ENCODE data around the gene TSR3.

The TSR3 gene

DNA sequence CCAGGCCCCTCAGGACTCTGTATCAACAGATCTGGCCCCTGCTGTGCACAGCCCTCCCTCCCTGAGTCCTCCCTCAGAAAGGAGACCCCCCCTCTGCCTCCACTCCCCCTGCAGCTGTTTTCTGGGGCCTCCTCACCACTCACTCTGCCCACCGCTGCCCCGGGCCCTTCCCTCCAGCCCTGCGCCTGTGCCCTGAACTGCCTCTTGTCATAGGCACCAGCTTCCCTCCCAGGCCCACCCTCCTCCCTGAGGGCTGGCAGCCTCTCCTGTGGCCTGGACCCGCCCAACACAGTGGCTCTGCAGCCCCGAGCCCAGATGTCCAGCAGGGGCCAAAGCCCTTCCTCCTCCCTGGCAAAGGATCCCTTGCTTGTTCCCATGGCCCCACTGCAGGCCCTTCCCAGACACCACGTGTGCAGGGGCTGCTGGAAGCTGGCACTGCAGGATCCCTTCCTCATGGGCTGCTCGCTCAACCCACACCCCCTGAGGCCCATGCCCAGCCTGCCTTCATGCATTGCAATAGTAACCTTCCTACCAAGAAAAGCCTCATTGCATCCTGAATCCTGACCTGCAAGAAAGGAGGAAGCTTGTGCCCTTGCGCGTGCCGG lies 25.8 kb upstream of the TSR3 start:
- DNase-seq (ENCODE audit: low read depth): no peak

DNA sequence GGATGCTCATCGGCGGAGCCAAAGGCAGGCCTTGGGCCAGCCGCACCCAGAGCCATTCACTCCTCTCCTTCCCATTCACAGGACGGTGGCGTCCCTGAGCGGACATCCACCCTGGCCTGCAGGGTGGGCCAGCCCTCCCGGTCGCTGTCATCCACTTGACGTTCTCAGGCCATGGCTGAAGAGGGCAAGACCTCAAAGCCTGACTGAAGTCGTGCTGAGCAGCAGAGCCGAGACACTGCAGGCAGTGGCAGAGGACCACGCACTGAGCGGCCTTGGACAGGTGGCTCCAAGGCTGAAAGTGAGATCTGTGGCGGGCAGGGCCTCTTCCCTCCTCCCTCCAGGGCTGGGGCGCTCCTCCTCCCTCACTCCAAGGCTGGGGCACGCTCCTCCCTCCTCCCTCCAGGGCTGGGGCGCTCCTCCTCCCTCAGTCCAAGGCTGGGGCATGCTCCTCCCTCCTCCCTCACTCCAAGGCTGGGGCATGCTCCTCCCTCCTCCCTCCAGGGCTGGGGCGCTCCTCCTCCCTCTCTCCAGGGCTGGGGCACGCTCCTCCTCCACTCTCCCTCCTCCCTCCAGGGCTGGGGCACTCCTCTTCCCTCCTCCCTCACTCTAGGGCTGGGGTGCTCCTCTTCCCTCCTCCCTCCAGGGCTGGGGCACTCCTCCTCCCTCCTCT lies 24.2 kb upstream of the TSR3 start:
- no peak for DNase-seq (ENCODE audit: low read depth)

DNA sequence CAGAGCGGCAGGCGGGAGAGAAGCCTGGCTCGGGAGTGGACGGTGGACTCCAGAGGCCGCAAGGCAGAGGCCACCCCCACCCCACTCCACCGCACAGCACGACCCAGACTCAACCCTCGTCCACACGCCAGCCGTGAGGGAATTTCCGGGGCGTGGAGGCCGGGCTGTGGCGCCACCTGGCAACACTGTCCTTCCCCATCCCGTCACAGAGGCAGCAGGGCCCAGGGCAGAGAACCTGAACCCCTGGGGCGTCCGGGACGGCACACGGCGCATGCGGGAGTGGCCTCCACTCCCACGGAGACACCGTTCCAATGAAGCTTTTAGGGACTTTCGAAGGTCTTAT lies 23.6 kb upstream of the TSR3 start:
- DNase-seq (ENCODE audit: low read depth): no peak

DNA sequence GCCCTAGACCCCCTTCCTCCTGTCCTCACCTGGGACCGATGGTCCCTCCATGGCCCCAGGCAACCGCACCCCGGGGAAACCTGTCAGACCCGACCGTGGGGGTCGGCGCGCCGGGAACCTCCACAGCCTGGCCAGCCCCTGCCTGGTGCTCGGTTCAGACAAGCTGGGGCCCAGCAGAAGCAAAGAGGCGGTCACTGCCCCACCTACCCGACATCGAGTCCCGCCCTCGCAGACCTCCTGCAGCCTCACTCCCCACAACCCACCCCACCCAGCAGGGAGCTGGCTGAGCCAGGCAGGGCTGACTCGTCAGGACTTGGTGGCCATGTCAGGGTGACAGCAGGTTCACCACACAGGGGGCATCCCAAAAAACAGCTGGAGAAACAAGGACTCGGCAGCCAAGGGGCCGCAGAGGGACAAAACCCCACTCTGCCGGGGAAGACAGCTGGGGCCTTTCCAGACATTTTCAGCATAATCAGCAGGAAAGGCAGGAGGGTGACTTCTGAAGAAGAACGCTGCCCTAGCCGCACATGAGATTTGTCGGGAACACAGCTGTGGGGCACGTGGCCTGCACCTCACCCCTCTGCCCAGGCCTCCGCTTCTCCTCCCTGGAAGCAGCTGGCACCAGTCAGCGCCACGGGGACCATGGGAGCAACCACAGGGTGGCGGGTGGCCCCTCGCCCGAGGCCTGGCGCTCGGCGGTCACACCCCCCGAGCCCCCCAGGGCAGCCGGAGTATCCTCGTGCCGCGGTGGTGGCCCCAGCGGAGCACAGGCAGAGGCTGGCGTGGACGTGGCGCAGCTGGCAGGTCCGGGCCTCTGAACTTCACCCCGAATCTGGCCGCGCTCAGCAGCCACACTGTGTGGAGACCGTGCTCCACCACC lies 23.0 kb upstream of the TSR3 start:
- no peak for DNase-seq (ENCODE audit: low read depth)

DNA sequence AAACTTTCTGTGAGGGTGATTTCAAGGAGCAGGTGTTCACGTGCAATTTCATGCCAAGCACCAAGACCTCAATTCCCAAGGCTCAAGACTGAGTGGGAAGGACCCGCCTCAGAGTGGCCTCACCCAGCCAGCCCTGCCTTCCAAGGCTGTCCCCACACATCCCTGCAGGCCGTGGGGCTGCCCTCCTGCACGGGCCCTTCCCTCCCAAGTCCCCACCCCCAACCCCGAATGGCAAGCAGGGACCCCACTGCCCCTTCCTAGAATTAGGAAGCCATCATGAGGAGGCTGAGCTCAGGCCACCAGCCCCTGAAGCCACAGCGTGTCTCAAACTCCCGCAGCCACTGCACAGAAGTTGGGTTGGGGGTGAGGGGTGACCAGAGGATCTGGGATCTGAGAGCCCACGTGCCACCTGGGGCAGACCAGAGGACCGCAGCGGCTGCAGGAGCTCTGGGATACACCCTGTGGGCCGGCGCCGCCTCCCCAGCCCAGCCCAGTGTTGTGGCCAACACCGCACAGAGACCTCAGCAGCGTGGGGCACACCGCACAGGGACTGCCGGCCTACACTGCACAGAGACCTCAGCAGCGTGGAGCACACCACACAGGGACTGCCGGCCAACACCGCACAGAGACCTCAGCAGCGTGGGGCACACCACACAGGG lies 20.7 kb upstream of the TSR3 start:
- DNase-seq (ENCODE audit: low read depth): no peak

DNA sequence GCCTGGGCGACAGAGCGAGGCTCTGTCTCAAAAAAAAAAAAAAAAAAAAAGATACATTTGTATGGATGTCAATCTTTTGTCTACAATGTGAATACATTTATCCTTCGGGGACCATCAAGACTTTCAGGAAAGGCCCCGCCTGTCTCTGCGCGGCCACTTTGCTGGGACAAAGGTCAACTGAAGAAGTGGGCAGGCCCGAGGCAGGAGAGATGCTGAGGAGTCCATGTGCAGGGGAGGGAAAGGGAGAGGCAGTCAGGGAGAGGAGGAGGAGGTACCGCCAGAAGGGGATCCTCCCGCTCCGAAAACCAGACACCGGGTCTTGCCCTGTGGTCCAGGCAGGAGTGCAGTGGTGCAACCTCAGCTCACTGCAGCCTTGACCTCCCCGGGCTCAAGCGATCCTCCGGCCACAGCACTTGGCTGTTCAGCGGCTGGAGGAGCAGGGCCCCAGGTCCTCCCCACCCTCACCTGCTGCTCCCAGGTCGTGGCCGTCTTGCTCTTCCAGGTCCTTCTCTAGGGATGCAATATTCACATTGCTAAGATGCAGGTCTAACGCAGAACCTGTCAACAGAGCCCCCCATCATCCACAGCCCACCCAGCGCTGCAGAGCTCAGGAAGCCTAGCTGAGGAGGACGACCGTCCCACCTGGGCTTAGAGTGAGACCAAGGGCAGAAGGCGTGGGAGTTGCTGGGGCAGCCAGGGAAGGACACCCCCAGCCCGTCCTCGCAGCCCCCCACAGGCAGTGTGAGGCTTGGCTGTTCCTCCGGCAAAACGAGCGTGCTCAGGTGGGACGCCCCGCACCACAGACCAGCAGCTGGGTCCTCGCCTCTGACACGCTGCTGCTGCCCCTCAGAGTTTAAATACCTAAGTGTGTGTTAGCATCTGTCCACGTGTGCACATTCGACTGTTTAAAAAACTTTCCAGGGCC lies 19.6 kb upstream of the TSR3 start:
- DNase-seq (ENCODE audit: low read depth): no peak

DNA sequence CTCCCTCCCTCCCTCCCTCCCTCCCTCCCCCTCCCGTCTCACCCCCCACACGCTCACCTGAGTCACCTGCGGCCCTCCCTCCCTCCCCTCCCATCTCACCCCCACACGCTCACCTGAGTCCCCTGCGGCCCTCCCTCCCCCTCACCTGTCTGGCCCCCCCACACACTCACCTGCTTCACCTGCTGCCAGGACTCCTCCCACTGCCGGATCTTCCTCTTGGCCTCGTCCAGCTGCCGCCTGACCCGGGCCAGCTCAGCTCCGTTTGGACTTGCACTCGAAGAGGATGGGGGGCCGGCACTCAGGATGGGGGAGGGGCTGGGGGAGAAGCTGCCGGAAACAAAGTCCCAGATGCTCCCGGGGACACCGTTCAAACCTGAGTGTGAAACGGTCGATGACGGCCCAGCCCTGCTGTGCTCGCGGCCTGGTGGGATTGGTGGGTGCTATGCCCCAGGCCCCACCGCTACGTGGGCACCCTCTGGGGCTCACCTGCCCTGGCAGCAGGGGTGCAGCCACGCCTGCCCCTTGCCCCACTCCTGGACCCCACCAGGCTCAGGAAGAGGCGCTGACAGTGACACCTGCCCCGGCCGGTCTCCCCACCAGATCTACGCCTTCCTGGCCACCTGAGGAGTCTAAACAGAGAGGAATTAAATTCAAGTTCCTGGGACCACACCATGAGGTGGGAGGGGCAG lies 16.0 kb upstream of the TSR3 start:
- no peak for DNase-seq (ENCODE audit: low read depth)

DNA sequence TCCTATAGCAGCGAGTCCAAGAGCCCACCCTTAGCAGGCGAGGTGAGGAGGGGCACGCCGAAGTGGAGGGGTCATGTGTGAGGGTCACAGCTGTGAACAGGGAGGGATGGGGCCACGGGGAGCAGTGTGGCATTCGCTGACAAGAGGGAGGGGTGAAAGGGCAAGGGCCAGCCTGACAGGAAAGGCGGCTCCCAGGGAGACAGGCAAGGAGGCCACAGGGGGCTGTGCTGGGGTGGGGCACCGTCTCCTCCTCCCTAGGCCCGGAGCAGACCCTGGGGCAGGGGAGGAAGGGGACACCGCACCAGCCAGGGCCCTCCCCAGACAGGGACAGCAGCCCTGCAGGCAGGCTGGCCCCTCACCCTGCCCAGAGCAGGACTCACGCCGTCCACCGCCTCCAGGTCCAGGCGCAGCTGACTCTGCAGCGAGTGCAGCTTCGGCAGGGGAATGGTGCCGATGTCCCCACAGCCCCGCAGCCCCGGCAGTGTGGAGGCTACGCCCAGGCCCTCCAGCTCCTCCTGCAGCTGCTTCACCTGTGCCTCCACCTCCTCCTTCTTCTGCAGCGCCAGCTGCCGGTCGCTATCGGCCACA lies 15.1 kb upstream of the TSR3 start:
- DNase-seq (ENCODE audit: low read depth): no peak

DNA sequence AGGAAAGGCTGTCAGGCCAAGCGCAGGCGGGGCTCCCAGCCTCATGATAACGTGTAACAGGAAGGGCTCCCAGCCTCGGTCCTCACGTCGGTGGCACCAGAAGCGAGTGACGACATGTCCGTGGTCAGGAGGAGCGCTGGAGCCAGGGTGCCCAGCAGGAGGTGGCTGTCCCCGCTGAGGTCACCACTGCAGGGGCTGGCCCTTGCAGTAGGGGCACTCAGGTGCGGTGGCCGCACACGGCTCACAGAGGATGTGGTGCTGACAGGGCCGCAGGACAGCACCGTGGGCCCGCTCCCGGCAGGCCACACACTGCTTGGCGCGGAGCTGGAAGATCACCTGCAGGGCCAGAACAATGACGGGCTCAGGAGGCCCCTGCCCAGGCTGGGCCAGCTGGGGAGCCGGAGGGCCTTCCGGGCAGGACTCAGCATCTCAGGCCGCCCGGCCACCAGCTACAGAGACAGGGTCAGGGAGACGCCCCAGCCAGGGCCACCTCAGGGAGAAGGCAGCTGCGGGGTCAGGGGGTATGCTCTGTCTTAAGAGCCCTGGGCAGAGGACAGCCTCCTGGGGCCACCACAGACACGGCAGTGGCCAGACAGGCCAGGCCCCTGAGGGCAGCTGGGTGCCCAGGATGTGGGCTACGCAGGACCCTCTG lies 14.5 kb upstream of the TSR3 start:
- no peak for DNase-seq (ENCODE audit: low read depth)

DNA sequence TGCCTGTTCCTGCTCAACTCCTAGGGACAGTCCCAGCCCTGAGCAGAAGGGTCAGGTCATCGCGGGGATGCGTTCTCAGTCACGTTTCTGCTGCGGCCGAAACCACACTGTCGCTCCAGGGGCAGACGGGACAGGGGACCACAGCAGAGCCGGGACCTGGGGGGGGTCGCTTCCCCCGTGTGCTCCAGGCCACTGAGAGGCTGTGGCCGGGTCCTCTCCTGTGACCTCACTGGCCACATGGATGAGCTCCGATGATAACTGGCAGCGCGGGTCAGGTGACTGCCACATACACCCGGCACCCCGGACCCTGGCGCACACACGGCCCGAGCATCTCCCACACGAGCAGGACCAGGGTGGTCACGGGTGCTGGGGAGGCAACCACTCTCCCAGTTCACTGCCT lies 12.8 kb upstream of the TSR3 start:
- DNase-seq (ENCODE audit: low read depth): no peak

DNA sequence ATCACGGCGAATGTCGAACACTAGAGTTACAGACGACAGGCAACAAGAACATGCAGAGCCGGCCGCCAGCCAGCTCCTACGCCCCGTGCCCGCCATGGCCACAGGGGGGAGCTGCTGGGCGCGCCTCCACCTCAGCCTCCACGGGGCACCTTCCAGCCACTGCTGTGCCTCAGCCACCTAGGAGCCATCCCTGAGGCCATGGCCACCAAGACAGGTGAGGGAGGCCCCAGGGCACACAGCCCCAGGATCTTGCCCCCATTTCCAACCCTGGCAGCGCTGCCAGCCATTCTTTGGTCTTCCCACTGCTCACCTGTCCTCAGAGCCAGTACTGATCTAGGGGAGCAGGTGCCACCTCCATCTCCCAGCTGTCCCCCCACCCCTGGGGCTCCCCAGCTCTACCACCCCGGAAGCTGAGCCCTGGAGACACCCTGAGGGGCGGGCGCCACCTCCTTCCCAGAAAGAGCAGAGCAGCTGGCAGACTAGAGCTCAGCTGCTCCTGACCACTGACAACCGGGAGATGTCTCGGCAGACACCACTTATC lies 11.9 kb upstream of the TSR3 start:
- no peak for DNase-seq (ENCODE audit: low read depth)

DNA sequence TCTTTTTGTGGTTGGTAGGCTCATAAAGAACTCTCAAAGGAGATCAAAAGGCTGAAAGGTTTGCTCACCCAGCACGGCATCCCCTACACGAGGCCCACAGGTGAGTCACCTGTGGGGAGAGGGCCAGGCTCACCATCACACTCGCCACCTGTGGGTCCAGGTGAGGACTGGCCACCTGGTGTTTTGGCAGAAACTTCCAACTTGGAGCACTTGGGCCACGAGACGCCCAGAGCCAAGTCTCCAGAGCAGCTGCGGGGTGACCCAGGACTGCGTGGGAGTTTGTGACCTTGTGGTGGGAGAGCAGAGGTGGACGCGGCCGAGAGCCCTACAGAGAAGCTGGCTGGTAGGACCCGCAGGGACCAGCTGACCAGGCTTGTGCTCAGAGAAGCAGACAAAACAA lies 11.1 kb upstream of the TSR3 start:
- DNase-seq (ENCODE audit: low read depth): no peak

DNA sequence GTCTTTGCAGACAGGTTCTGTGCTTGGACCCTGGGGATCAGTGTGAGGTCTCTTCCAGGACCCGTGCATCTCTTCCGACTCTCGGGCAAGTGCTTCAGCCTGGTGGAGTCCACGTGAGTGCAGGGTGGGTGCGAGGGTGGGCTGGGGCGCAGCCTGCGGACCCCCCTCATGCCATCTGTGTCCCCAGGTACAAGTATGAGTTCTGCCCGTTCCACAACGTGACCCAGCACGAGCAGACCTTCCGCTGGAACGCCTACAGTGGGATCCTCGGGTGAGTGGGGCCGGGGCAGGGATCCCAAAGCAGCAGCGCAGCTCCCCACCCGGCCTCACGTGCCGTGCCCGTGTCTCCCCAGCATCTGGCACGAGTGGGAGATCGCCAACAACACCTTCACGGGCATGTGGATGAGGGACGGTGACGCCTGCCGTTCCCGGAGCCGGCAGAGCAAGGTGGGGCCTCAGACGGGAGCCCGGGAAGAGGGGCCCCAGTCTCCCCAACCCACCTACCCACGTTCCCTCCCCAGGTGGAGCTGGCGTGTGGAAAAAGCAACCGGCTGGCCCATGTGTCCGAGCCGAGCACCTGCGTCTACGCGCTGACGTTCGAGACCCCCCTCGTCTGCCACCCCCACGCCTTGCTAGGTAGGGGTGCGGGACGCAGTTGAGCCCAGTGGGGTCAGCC lies 10.1 kb upstream of the TSR3 start:
- no peak for DNase-seq (ENCODE audit: low read depth)

DNA sequence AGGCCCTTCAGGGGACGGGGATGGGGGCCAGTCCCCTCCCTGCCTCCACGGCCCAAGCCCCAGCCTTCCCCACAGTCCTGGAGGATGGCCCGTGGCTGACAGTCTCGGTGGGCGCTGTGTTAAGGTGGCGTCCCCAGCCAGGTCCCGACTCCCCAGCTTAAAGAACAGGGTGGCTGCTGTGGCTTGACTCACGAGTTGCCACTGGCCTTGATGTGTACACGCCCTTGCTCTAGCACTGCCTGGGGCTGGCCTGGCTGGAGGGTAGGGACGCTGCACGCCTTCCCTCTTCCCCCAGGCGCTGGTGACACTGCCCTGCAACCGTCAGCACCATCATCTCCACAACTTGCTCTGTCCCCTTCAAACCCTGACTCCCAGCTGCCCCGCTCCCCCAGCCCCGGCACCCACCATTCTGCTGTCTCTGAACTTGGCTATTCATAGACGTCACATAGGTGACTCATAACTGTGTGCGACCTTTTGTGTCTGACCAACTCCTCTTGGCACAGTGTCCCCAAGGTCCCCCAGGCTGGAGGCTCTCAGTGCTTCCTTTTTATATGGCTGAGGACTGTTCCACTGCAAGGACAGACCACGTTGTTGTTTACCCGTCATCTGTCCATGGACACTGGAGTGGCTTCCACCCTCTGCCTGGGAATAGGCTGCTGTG lies 6.4 kb upstream of the TSR3 start:
- DNase-seq (ENCODE audit: low read depth): no peak

DNA sequence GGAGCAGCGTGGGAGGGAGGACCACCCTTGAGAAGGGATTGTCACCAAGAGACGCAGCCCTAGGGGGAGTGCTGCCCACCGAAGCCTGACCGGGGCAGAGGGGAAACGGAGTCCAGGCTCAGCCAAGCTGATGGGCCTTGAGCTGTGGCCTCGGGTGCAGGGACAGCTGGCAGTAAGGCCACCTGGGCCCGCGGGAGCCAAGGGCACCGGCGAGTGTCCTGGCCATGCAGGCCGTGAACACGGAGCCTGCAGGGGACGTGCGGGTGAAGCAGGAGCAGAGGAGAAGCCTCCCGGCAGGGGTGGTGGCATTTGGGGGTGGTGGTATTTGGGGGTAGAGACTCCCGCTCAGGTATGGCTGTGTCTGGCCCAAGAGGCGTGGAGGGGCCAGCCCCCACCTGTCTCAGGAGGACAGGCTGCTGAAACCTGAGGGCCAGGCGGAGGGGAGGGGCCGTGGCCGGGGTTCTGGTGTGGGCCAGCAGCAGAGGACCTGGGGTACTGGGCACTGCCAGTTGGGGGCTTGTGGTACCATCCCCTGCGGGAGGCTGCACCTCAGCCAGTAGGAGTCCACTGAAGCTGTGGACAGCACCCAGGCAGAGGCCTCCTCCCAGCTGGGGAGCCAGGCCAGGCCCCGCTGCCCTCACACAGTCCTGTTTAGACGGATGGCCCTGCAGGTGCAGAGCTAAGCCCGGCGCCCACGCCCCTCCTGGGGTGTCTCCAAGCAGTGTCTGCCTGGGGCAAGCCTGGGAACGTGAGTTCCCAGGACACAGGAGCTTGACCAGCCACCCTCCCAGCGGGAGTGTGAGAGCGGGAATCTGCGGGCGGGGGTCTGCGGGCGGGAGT lies 4.6 kb upstream of the TSR3 start:
- no peak for DNase-seq (ENCODE audit: low read depth)

DNA sequence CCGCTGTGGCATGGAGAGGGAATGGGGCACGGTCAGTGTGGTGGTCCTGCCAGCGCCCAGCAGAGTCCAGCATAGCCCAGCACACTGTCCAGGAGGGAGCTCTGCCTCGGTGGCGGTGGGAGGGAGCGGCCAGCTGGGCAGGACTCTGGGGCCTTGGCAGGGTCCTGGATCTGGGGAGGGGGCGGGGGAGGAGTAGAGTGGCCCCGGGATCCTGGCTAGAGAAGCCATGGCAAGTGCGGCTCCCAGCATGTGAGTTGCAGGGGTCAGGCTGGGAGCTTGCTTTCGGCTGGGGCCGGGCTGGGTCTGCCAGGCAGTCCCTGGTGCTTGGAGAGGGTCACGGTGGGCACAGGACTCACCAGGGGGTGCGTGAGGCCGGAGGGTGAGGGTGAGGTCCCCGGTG lies 3.9 kb upstream of the TSR3 start:
- no peak for DNase-seq (ENCODE audit: low read depth)

DNA sequence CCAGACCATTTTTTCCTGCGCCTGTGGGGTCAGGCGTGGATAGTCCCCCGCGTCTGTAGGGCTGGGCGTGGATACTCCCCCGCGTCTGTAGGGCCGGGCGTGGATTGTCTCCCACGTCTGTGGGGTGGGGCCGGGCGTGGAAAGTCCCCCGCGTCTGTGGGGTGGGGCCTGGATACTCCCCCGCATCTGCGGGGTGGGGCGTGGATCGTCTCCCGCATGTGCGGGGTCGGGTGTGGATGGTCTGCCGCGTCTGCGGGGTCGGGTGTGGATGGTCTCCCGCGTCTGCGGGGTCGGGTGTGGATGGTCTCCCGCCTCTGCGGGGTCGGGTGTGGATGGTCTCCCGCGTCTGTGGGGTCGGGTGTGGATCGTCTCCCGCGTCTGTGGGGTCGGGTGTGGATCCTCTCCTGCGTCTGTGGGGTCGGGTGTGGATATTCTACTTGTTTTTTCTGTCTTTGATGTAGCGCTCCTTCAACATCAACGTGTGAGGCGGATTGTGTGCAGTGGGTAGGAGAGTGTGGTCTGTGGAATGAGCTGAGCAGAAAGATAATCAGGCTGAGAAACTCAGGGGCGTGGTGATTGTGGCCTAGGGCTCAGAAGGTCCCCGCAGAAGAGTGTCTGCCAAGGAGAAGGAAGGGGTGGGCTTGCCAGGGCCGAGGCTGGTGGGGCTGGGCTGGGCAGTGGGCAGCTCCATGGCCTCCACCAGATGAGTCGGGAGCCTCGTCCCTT lies 3.3 kb upstream of the TSR3 start:
- no peak for DNase-seq (ENCODE audit: low read depth)

Measured in HS-5 (cell line).